K562 (cell line): ENCODE results near the gene ELOVL5. TPM values are rescaled to one million over a fixed set of nuclear protein-coding genes. Genes with fewer than 3 reads are reported as not detected.

Experiments used
- ATAC-seq: fragments of 200-7000 bp; cut with Tn5 transposase; 3 replicates; pipeline ENCODE4 v1.9.1; 2020; ENCODE audit warnings: moderate library complexity
- BruUV-seq: library from RNA; stranded (reverse); fragments of 400-500 nt; replicated peaks from 2 replicates; lab custom pipeline; 2021; lab: Mats Ljungman, UMichigan
- CTCF ChIA-PET: fragments of 300-600 bp; formaldehyde crosslinking; extraction: SDS; loops from one replicate; lab custom pipeline; 2021; ENCODE audit warnings: low intra/inter-chr PET ratio; lab: Yijun Ruan, JAX
- POLR2A ChIA-PET: fragments of 300-600, 350-650 bp; sonication (Branson Sonifier 250); formaldehyde crosslinking; extraction: SDS; loops from one replicate; lab custom pipeline; 2021; ENCODE audit warnings: antibody characterized with exemption, inconsistent platforms; lab: Yijun Ruan, JAX
- DNase-seq, 4 experiments: peaks; one replicate each; pipeline versions ENCODE4 v3.0.0 to v3.0.0-alpha.2; 2011 to 2018; ENCODE audit warnings: low spot score in 3 of 4, mixed read lengths in 3 of 4; ENCODE audit errors: extremely low read depth in 1 of 4
- FAIRE-seq: peaks from 2 replicates; lab custom pipeline; 2011; peaks lifted over from hg19 to GRCh38; lab: Jason Lieb, UNC
- H2AFZ ChIP-seq: 2 replicates; pipeline ENCODE4 v1.6.0; 2011; ENCODE audit warnings: low read depth, low read length, control low read depth, inconsistent platforms
- H3K27ac ChIP-seq: fragments of 200-600 bp; 3 replicates; pipeline ENCODE4 v1.8.0; 2011; ENCODE audit warnings: low read depth, mild to moderate bottlenecking, control low read depth, inconsistent platforms, low read length, moderate library complexity, mixed read lengths; ENCODE audit errors: extremely low read depth
- H3K27me3 ChIP-seq, 2 experiments: fragments of 300-600 bp in 1 of 2; 2 replicates in 1 of 2; 3 replicates in 1 of 2; pipeline versions ENCODE4 v1.6.0 to v1.8.0; 2011; ENCODE audit warnings: inconsistent platforms in 2 of 2, low read length in 2 of 2, mild to moderate bottlenecking in 1 of 2, mixed read lengths in 1 of 2, moderate library complexity in 1 of 2; ENCODE audit not compliant: control insufficient read depth in 2 of 2, insufficient read depth in 2 of 2
- H3K36me3 ChIP-seq: fragments of 300-600 bp; 3 replicates; pipeline ENCODE4 v1.8.0; 2011; ENCODE audit warnings: mild to moderate bottlenecking, low read length, inconsistent platforms; ENCODE audit not compliant: control insufficient read depth, insufficient read depth
- H3K4me1 ChIP-seq, 2 experiments: fragments of 200-600 bp in 1 of 2; replicated peaks in 1 of 2; 2 replicates in 1 of 2; 3 replicates in 1 of 2; pipeline versions ENCODE4 v1.5.1 to v1.8.0; 2011; ENCODE audit warnings: inconsistent platforms in 2 of 2, low read length in 2 of 2, mild to moderate bottlenecking in 1 of 2, mixed read lengths in 1 of 2, moderate library complexity in 1 of 2; ENCODE audit not compliant: control insufficient read depth in 2 of 2, insufficient read depth in 2 of 2
- H3K4me2 ChIP-seq: 2 replicates; pipeline ENCODE4 v1.6.1; 2011; ENCODE audit warnings: low read length, control low read depth, inconsistent platforms, mixed read lengths; ENCODE audit not compliant: insufficient read depth
- H3K4me3 ChIP-seq: fragments of 200-600 bp; sonication (generic), shearing (Covaris generic); 2 replicates; pipeline ENCODE4 v1.5.1; 2016; ENCODE audit warnings: control low read depth, inconsistent platforms
- H3K79me2 ChIP-seq: fragments of 200-600 bp; 3 replicates; pipeline ENCODE4 v1.8.0; 2011; ENCODE audit warnings: low read length, inconsistent platforms; ENCODE audit not compliant: control insufficient read depth, insufficient read depth
- H3K9ac ChIP-seq, 2 experiments: 2 replicates each; pipeline versions ENCODE4 v1.6.0 to v1.6.1; 2011; ENCODE audit warnings: low read depth in 2 of 2, low read length in 2 of 2, control low read depth in 1 of 2, inconsistent platforms in 1 of 2, mild to moderate bottlenecking in 1 of 2, mixed read lengths in 1 of 2; ENCODE audit not compliant: insufficient read depth in 1 of 2
- H3K9me1 ChIP-seq: one replicate; pipeline ENCODE4 v1.6.0; 2011; ENCODE audit warnings: inconsistent platforms, mild to moderate bottlenecking, low read length, moderate library complexity; ENCODE audit not compliant: control insufficient read depth, insufficient read depth
- H3K9me3 ChIP-seq: replicated peaks from 2 replicates; pipeline ENCODE4 v1.5.1; 2011; ENCODE audit warnings: low read depth, low read length, inconsistent platforms; ENCODE audit not compliant: control insufficient read depth, insufficient read depth
- H4K20me1 ChIP-seq: replicated peaks from 2 replicates; pipeline ENCODE4 v1.6.1; 2011; ENCODE audit warnings: low read length, inconsistent platforms, mixed read lengths; ENCODE audit not compliant: control insufficient read depth, insufficient read depth
- COPS2 ChIP-seq: fragments of 450-650 bp; conservative IDR thresholded peaks from 2 replicates; pipeline ENCODE4 v1.6.1; 2016; ENCODE audit warnings: mild to moderate bottlenecking, moderate library complexity
- E2F1 ChIP-seq: sonication (generic); formaldehyde crosslinking; IDR thresholded peaks from 2 replicates; pipeline ENCODE4 v1.8.1; 2023; ENCODE audit warnings: mild to moderate bottlenecking, missing genetic modification reagents, moderate library complexity
- ELK1 ChIP-seq: sonication (generic); formaldehyde crosslinking; IDR thresholded peaks from 2 replicates; pipeline ENCODE4 v1.8.1; 2022; ENCODE audit warnings: missing genetic modification reagents
- GTF2E2 ChIP-seq: fragments of 200-800 bp; sonication (Bioruptor generic); IDR thresholded peaks from 2 replicates; pipeline ENCODE4 v1.6.1; 2016; ENCODE audit warnings: missing genetic modification characterization, missing compliant biosample characterization
- GTF2F1 ChIP-seq: IDR thresholded peaks from 2 replicates; pipeline ENCODE4 v1.6.1; 2011; ENCODE audit warnings: low read depth, low read length, improper control_type of control experiment
- IRF1 ChIP-seq: sonication (generic); formaldehyde crosslinking; IDR thresholded peaks from 2 replicates; pipeline ENCODE4 v1.8.0; 2022; ENCODE audit warnings: missing genetic modification reagents, mild to moderate bottlenecking, borderline replicate concordance
- NCOA1 ChIP-seq: fragments of 450-650 bp; IDR thresholded peaks from 2 replicates; pipeline ENCODE4 v1.6.1; 2016; ENCODE audit warnings: low read depth
- PKNOX1 ChIP-seq: fragments of 450-650 bp; IDR thresholded peaks from 2 replicates; pipeline ENCODE4 v1.6.1; 2016
- SMC3 ChIP-seq: conservative IDR thresholded peaks from 2 replicates; pipeline ENCODE4 v1.6.1; 2011; ENCODE audit warnings: low read depth, low read length, improper control_type of control experiment; ENCODE audit not compliant: insufficient read depth
- SREBF2 ChIP-seq: sonication (generic); formaldehyde crosslinking; IDR thresholded peaks from 2 replicates; pipeline ENCODE4 v1.4.0; 2020; ENCODE audit warnings: mild to moderate bottlenecking, missing genetic modification reagents
- TCFL5 ChIP-seq: fragments of 250-450 bp; sonication (Bioruptor Pico); conservative IDR thresholded peaks from 2 replicates; pipeline ENCODE4 v1.6.1; 2021; ENCODE audit warnings: mild to moderate bottlenecking, moderate library complexity, matching md5 sums
- XRCC4 ChIP-seq: IDR thresholded peaks from one replicate; pipeline ENCODE4 v1.6.1; 2011; ENCODE audit not compliant: insufficient read depth, insufficient read length; ENCODE audit errors: extremely low read depth
- YBX1 ChIP-seq: fragments of 450-650 bp; IDR thresholded peaks from 2 replicates; pipeline ENCODE4 v1.7.1; 2016; ENCODE audit warnings: mild to moderate bottlenecking
- ZKSCAN1 ChIP-seq: fragments of 150-350 bp; IDR thresholded peaks from 2 replicates; pipeline ENCODE4 v1.6.1; 2016; ENCODE audit warnings: low read depth, low read length
- ZNF174 ChIP-seq: fragments of 250-450 bp; sonication (Bioruptor Pico); IDR thresholded peaks from 2 replicates; pipeline ENCODE4 v1.4.0; 2020; ENCODE audit warnings: mild to moderate bottlenecking
- ZNF444 ChIP-seq: fragments of 250-450 bp; sonication (Bioruptor Pico); IDR thresholded peaks from 2 replicates; pipeline ENCODE4 v1.4.0; 2020; ENCODE audit warnings: mild to moderate bottlenecking, moderate library complexity
- ZNF507 ChIP-seq: conservative IDR thresholded peaks from 2 replicates; pipeline ENCODE4 v1.6.1; 2017; ENCODE audit warnings: missing genetic modification characterization, missing compliant biosample characterization
- WGBS: fragments of 100-300 bp; shearing (Covaris generic); methylation state at CpG from one replicate; pipeline ENCODE4 v1.1.6; 2016; ENCODE audit warnings: low coverage, mixed read lengths; ENCODE audit not compliant: insufficient coverage; ENCODE audit errors: missing lambda C conversion rate; 5-methylcytosine and 5-hydroxymethylcytosine counted together
- in situ Hi-C: fragments of 300-500 bp; cut with MboI; formaldehyde crosslinking; loops from 4 replicates; pipeline ENCODE4 v1.15.0; 2018; ENCODE audit warnings: inconsistent platforms, mixed read lengths
- intact Hi-C: fragments of 100-400 bp; cut with micrococcal nuclease; formaldehyde crosslinking; loops from 2 replicates; pipeline ENCODE4 v1.14.2; 2022
- polyA plus RNA-seq, 8 experiments: library from polyadenylated mRNA; depleted of rRNA in 4 of 8; stranded (reverse) in 5 of 8; unstranded in 3 of 8; fragments of >200 nt; fragmentation: Nextera tagmentation in 2 of 8; fragmentation: Illumina TruSeq in 1 of 8; extraction: Ambion mirVana in 2 of 8; extraction: Trizol in 1 of 8; gene quantifications; 2 replicates each; pipeline versions ENCODE4 v1.2.1 to v1.2.3, GENCODE V29; 2011 to 2014; ENCODE audit warnings: inconsistent platforms in 1 of 8, missing spikeins in 1 of 8
- total RNA-seq, 7 experiments: library from RNA; depleted of rRNA in 6 of 7; stranded (reverse); fragments of >200 nt in 6 of 7; fragmentation: Illumina TruSeq in 2 of 7; extraction: Trizol in 2 of 7; gene quantifications; 2 replicates each; pipeline versions ENCODE4 v1.2.1 to v1.2.3, GENCODE V29; 2011 to 2021; ENCODE audit warnings: low replicate concordance in 1 of 7
- TF ChIP-seq, protein P1 (sequence below): fragments of 450-650 bp; conservative IDR thresholded peaks from 2 replicates; pipeline ENCODE4 v1.6.1; 2016; ENCODE audit warnings: missing genetic modification characterization, low read depth, mild to moderate bottlenecking, control low read depth, missing compliant biosample characterization

ELOVL5 gene
- total and polyA plus RNA-seq, 9 of the 15 experiments (the other 6 are each of a cell fraction or from before 2014, with no cell fraction given): 70.6 to 245 (median 132) TPM

GRCh38 chr6:53241938-53242337 is 106.8 kb downstream of the ELOVL5 start (continued):
- TF ChIP-seq GTF2E2: no peak
- no peak for TF ChIP-seq ZKSCAN1
- no peak for TF ChIP-seq YBX1
- TF ChIP-seq ZNF444: no peak

DNA sequence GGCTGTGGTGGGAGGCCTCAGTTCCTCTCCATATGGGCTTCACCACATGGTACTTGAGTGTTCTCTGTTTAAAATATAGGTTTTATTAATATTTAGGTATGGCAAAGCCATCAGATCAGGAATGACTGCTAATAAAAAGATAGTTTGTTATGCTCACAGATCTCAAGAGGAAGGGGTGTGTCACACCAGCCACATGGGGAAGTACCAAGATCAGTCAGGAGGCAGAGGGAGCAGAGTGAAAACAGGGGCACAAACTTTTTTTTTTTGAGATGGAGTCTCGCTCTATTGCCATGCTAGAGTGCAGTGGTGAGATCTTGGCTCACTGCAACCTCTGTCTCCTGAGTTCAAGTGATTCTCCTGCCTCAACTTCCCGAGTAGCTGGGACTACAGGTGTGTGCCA is 108.0 kb downstream of the ELOVL5 start:
- Histone ChIP-seq H4K20me1 (no peaks in the 10 kb centered on the region), H3K27ac (no peak overlapping the region), H3K79me2 (no peaks in the 10 kb centered on the region), H3K9me1 (no peaks in the 10 kb centered on the region), H3K9me3 (no peaks in the 10 kb centered on the region), H3K36me3 (no peaks in the 10 kb centered on the region), H2AFZ (no peak overlapping the region), H3K4me3 (no peak overlapping the region), H3K9ac (no peak overlapping the region), H3K4me2 (no peak overlapping the region), H3K27me3 (peaks cover 0 to 2% of the 10 kb centered on the region in 2 experiments; a peak in 2 of 5 replicates), H3K4me1 (no peaks in the 10 kb centered on the region)
- no peak for FAIRE-seq
- 4% methylated on average over 2 of the region's 2 CpGs for WGBS
- ATAC-seq: no peak
- ChIA-PET POLR2A (no interaction called here), CTCF (no interaction called here)
- no peak for DNase-seq
- in situ Hi-C loops: no loop called here
- intact Hi-C loops: no loop called here
- no TSS peak for BruUV-seq
- TF ChIP-seq ZNF507 (tag): no peak
- no peak for TF ChIP-seq ZNF174 (CRISPR knock-in tag)
- no peak for TF ChIP-seq ELK1 (CRISPR knock-in tag)
- TF ChIP-seq SMC3: no peak
- no peak for TF ChIP-seq IRF1 (CRISPR knock-in tag)
- no peak for TF ChIP-seq NCOA1
- no peak for TF ChIP-seq XRCC4
- TF ChIP-seq COPS2: no peak
- TF ChIP-seq TCFL5: no peak
- no peak for TF ChIP-seq SREBF2 (CRISPR knock-in tag)
- TF ChIP-seq PKNOX1: no peak
- TF ChIP-seq GTF2F1: no peak
- no peak for TF ChIP-seq E2F1 (CRISPR knock-in tag)
- TF ChIP-seq, protein P1, sequence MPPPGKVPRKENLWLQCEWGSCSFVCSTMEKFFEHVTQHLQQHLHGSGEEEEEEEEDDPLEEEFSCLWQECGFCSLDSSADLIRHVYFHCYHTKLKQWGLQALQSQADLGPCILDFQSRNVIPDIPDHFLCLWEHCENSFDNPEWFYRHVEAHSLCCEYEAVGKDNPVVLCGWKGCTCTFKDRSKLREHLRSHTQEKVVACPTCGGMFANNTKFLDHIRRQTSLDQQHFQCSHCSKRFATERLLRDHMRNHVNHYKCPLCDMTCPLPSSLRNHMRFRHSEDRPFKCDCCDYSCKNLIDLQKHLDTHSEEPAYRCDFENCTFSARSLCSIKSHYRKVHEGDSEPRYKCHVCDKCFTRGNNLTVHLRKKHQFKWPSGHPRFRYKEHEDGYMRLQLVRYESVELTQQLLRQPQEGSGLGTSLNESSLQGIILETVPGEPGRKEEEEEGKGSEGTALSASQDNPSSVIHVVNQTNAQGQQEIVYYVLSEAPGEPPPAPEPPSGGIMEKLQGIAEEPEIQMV (tag): no peak
